Stimulated activated CD8-positive, alpha-beta memory T cell treated with anti-CD3 and anti-CD28 coated beads, Interleukin-15, amount 100 ng/mL, for 48 hours (primary cell): Measurements from ENCODE around the gene FZD4.
"Not testable (repeated sequence)": the region's sequence is repeated elsewhere in the genome, so short reads cannot be mapped to it uniquely, and the experiment has no call there.

Source experiments
- DNase-seq, 2 donors: peaks; one replicate each; pipeline ENCODE4 v3.0.0-alpha.2; 2020; ENCODE audit warnings: low read depth in 2 of 2

The FZD4 gene

GRCh38 chr11:86938203-86938899, 16.8 kb downstream of the FZD4 start:
- DNase-seq = no peak

- DNase-seq = not testable (repeated sequence)
Measured at GRCh38 chr11:86937193-86937806, 17.9 kb downstream of the FZD4 start.

GRCh38 chr11:86934926-86935579, 20.1 kb downstream of the FZD4 start:
- DNase-seq = no peak

- DNase-seq = no peak
Measured at GRCh38 chr11:86934582-86934900, 20.7 kb downstream of the FZD4 start.

- DNase-seq = no peak
Measured at GRCh38 chr11:86933891-86934581, 21.2 kb downstream of the FZD4 start.

GRCh38 chr11:86932924-86933875, 22.0 kb downstream of the FZD4 start:
- no peak for DNase-seq

- DNase-seq = no peak
Measured at GRCh38 chr11:86932259-86932585, 23.0 kb downstream of the FZD4 start.

- no peak for DNase-seq
Measured at GRCh38 chr11:86931548-86932258, 23.5 kb downstream of the FZD4 start.

GRCh38 chr11:86930957-86931547, 24.1 kb downstream of the FZD4 start:
- DNase-seq = no peak

- no peak for DNase-seq
Measured at GRCh38 chr11:86926975-86927374, 28.2 kb downstream of the FZD4 start.

- DNase-seq = no peak
Measured at GRCh38 chr11:86923999-86924766, 31.0 kb downstream of the FZD4 start.

- DNase-seq = no peak
Measured at GRCh38 chr11:86922225-86922624, 33.0 kb downstream of the FZD4 start.

- no peak for DNase-seq
Measured at GRCh38 chr11:86919557-86920210, 35.5 kb downstream of the FZD4 start.

- DNase-seq = no peak
Measured at GRCh38 chr11:86918973-86919372, 36.2 kb downstream of the FZD4 start.

- no peak for DNase-seq
Measured at GRCh38 chr11:86918496-86918895, 36.7 kb downstream of the FZD4 start.

- DNase-seq = no peak
Measured at GRCh38 chr11:86917589-86917988, 37.6 kb downstream of the FZD4 start.

- DNase-seq = no peak
Measured at GRCh38 chr11:86916330-86916729, 38.9 kb downstream of the FZD4 start.

- not testable (repeated sequence) for DNase-seq
Measured at GRCh38 chr11:86915850-86916249, 39.3 kb downstream of the FZD4 start.

- no peak for DNase-seq
Measured at GRCh38 chr11:86914865-86915519, 40.2 kb downstream of the FZD4 start.
